A204.1 (cell line): Measurements from ENCODE around the gene CISD1.
"Not testable (repeated sequence)": the region's sequence is repeated elsewhere in the genome, so short reads cannot be mapped to it uniquely, and the experiment has no call there.

Experiments
- FAIRE-seq: peaks from 2 replicates; lab custom pipeline; 2012; peaks lifted over from hg19 to GRCh38; lab: Jason Lieb, UNC

The CISD1 gene

DNA sequence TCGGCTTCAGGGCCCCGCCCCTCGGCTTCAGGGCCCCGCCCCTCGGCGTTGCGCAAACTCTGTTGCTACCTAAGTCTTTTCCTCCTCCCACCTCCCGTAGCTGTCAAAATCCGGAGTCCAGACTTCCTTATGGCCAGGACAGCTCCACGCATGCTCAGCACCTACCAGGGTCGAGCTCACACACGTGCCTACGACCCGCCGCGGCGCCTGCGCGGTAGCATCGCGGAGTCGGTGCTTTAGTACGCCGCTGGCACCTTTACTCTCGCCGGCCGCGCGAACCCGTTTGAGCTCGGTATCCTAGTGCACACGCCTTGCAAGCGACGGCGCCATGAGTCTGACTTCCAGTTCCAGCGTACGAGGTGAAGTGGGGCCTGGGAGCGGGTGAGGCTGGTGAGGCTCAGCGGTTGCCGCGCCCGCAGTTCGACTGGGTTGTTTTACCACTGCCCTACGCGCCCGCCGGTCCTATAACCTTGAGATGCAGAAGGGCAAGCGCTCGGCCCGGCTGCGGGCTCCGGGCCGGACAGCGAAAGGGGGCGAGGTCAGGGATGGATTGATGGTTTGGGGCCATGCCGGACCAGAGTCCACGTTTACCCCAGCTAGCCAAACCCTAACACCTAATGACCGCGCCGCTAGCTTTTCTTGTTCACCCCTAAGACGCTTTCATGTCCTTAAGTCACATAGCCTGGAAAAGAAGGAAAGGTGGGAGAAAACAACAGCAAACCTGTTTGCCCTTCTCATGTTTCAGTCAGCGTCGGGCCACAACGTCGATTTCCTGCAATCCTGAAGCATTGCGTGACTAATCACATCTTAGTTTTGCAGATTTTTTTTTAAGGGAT, at the start of gene CISD1:
Gene CISD1 (plus strand): TSS at position 217 of the 836 bp plus-strand sequence. CDS start 112 bp downstream, at position 329.
- peak; percentile 83 for FAIRE-seq

DNA sequence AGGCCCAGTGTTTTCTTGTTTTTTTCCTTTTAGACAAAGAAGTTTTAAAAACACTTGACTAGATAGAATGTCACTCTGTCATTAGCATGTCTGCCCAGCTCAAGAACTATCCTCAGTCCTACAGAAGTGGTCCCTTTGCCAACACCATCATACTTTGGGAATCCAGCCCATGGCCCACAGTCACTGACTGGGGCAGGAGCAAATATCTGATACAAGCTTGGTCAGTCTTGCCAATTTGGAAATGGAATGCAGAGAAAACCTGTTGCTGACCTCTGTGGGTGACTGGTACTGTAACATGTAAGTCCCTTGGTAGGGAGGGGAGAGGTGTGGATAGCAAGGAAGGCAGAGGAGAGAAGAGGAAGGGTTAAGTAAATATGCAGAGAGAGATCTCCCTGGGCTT, 49.1 kb upstream of the CISD1 start:
- FAIRE-seq = no peak

DNA sequence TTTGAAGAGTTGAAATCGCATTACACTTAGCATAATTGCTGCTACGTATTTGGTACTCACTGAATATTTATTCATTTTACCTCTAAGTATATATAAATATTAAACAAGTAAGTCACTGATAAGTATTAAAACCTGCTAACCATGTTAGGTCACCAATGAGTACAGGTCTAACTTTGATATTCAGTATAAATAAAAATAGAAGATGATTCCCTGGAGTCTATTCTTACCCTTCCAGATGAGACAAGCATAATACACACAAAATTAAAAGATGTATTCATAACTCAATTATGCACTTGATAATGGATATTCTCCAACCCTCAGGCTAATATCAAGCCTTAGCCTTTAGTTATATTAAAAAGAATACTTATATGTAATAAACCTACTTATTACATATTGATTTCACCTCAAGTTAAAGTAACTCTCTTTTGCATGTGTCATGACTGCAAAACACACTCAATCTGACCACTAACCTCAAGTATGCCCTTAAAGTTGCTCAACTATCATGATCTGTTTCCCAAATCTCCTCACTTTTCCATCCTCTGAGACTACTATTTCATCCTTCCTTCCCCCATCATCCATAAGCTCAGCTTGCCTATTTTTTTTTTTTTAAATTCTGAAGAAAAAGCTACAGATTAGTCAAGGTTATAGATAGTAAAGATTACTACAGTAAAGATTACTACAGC, 48.1 kb upstream of the CISD1 start:
- FAIRE-seq = no peak

DNA sequence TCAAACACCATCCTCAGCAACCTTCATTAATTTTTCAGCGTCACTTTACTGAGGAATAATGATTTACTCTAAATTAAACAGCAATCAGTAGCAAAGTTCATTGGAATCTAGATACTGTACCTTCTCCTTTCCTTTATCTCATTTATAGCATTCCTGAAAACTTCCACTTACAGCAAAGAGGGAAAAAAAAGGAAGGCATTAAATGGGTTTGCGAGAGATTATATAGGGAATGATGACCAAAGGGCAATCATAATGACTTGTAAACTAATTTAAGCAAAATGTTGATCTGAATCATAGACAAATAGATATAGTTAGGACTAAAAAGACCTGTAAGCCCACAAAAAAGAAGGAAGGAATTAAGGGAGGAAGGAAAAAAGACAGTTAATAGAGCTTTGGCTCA, 43.3 kb upstream of the CISD1 start:
- no peak for FAIRE-seq

DNA sequence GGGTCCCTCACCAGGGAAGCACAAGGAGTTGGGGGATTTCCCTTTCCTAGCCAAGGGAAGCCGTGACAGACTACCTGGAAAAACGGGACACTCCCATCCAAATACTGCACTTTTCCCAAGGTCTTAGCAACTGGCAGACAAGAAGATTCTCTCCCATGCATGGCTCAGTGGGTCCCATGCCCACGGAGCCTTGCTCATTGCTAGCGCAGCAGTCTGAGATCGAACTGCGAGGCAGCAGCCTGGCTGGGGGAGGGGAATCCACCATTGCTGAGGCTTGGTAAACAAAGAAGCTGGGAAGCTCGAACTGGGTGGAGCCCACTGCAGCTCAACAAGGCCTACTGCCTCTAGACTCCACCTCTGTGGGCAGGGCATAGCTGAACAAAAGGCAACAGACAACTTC, 39.1 kb upstream of the CISD1 start:
- not testable (repeated sequence) for FAIRE-seq

DNA sequence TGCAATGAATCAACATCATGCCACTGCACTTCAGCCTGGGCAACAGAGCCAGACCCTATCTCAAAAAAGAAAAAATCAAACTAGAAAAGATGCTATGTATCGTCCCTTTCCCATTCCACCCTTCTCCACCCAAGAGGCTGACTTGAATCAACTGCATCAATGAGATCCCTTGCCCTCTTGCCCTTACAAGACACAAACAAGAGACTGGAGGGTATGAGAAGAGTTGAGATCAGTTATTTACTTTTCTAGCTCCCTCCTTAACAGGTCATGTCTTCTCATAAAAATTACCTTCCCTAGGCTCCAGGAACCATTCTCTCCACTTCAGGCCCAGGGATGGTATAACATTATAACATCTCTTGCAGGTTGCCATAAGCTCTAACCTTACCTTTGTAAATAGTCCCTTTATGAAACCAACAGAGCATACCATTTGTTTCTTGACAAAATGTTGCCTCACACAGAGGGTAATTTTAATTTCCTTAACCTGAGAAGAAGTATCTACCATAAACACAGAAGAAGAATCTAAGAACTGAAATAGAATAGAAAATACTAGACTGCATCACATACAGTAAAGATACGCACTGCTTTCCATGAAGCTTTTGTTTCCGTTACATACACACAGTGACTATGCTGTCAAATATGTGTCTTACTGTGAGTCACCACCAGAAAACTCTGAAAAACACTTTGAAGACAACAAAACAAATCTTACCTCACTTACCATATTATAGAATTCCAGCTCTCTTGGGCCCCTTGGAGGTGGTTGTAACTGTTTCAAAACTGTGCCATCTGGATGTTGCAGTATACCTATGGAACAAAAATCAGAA, 31.7 kb upstream of the CISD1 start:
- no peak for FAIRE-seq

DNA sequence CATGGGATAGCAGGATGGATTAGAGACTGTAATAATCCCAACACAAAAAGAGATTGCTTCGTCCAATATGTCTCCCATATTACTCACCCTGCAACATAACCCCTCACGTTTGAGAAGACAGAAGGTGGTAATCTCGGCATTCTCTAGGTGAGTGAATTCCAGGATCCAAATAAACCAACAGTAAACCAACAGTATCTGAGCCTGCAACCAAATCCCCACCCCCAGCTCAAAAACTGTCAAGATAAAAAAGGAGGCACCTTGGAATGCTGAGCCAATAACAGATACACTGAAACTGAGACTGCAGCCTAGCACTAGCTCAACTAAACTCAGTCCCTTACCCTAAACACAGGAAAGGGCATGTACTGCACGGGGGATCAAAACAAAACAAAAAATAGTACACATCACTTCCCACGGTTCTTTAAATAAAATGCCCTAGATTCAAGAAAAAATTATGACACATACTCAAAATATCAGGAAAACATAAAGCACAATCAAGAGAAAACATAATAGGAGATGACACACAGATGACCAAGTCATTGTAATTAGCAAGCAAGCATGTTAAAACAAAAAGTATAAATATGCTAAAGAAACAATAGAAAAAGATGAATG, 29.3 kb upstream of the CISD1 start:
- FAIRE-seq = no peak

DNA sequence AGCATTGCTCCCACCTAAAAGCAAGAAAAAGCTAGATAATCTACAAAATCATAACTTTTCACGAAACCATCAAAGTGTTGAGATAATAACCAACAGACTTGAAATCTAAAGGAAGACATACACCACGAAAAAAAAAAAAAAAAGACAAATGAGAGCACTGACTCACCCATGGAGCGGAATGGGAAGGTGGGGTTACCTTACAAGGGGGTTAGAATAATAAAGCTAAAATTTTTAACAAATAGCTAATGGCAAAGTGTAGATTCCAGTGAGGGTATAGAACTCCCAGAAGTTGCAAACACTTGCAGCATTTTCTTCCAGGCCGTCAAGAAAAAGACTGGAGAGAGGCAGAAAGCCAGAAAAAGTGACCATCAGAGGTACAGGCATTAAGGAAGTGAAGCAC, 28.4 kb upstream of the CISD1 start:
- FAIRE-seq = no peak

DNA sequence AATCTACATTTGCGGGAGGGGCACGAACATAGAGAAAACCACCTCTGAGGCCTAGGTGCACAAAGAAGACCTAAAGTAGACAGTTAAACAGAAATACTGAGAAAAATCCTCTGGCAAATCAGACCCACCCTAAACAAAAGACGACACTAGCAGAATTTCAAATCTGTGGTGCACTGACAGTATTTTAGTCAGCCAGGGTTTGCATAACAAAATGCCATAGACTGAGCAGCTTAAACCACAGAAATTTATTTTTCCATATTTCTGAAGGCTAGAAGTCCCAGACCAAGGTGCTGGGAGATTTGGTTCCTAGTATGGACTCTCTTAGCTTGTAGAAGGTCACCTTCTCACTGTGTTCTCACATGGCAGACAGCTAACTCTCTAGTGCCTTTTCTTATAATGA, 27.6 kb upstream of the CISD1 start:
- FAIRE-seq = no peak

DNA sequence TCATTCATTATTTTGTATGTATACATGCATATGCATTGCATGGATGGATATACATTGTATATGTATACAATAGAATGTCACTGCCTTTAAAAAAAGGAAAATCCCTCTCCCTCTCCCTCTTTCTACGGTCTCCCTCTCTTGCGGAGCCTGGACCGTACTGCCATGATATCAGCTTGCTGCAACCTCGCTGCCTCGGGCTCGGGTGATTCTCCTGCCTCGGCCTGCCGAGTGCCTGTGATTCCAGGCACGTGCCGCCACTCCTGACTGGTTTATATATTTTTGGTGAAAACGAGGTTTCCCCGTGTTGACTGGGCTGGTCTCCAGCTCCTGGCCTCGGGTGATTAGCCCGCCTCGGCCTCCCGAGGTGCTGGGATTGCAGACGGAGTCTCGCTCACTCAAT, 25.7 kb upstream of the CISD1 start:
- FAIRE-seq = no peak

DNA sequence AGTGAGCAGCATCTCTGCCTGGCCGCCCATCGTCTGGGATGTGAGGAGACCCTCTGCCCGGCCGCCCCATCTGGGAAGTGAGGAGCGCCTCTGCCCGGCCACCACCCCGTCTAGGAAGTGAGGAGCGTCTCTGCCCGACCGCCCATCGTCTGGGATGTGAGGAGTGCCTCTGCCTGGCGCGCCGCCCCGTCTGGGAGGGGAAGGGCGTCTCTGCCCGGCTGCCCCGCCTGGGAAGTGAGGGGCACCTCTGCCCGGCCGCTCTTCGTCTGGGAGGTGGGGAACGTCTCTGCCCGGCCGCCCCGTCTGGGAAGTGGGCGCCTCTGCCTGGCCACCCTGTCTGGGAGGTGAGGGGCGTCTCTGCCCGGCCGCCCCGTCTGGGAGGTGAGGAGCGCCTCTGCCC, 25.2 kb upstream of the CISD1 start:
- FAIRE-seq = not testable (repeated sequence)

DNA sequence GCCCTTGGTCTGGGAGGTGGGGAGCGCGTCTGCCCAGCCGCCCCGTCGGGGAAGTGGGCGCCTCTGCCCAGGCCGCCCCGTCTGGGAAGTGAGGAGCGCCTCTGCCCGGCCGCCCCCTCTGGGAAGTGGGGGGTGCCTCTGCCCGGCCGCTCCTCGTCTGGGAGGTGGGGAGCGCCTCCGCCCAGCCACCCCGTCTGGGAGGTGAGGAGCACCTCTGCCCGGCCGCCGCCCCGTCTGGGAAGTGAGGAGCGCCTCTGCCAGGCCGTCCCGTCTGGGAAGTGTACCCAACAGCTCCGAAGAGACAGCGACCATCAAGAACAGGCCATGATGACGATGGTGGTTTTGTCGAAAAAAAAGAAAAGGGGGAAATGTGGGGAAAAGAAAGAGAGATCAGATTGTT, 24.7 kb upstream of the CISD1 start:
- not testable (repeated sequence) for FAIRE-seq

DNA sequence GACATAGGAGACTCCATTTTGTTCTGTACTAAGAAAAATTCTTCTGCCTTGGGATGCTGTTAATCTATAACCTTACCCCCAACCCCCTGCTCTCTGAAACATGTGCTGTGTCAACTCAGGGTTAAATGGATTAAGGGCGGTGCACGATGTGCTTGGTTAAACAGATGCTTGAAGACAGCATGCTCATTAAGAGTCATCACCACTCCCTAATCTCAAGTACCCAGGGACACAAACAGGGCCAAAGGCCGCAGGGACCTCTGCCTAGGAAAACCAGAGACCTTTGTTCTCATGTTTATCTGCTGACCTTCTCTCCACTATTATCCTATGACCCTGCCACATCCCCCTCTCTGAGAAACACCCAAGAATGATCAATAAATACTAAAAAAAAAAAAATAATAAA, 24.3 kb upstream of the CISD1 start:
- not testable (repeated sequence) for FAIRE-seq

DNA sequence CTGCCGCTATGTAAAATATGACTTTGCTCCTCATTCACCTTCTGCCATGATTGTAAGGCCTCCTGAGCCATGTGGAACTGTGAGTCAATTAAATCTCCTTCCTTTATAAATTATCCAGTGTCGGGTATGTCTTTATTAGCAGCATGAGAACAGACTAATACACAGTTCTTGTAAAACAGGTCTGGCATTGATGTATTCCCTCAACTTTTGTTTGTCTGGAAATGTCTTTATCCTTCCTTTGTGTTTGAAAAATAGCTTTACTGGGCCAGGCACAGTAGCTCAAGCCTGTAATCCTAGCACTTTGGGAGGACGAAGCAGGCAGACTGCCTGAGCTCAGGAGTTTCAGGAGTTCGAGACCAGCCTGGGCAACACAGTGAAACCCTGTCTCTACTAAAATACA, 15.8 kb upstream of the CISD1 start:
- FAIRE-seq = no peak

DNA sequence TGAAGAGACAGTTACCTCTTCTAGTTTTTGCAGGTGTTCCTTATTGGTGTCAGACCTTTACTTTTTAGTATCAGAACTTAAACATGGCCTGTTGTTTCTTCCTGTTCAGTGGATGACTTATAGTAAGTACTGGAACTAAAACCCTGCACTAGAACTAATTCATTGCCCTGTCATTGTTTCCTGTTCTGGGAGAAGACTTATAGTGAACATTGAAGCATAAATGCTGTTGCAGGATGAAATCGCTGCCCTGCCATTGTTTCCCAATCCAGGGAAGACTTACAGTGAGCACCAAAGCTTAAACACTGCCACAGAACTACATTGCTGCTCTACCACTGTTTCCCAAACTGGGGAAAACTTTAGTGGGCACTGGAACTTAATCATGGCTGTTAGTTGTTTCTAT, 14.3 kb upstream of the CISD1 start:
- FAIRE-seq = no peak

DNA sequence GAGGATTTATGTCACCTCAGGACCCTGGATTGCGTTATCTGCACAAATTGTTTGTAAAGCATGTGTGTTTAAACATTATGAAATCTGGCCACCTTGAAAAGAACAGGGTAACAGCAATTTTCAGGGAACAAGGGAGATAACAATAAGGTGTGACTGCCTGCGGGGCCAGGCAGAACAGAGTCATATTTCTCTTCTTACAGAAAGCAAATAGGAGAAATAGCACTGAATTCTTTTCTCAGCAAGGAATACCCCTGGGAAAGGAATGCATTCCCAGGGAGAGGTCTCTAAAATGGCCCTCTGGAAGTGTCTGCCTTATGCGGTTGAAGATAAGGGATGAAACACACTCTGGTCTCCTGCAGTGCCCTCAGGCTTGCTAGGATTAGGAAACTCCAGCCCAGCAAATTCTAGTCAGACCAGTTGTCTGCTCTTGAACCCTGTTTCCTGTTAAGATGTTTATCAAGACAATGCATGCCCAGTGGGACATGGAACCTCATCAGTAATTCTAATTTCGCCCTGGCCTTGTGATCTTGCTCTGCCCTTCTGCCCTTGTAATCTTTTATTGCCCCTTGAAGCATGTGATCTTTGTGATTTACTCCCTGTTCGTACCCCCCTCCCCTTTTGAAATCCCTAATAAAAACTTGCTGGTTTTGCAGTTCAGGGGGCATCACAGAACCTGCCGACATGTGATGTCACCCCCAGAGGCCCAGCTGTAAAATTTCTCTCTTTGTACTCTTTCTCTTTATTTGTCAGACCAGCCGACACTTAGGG, 12.8 kb upstream of the CISD1 start:
- FAIRE-seq = not testable (repeated sequence)

DNA sequence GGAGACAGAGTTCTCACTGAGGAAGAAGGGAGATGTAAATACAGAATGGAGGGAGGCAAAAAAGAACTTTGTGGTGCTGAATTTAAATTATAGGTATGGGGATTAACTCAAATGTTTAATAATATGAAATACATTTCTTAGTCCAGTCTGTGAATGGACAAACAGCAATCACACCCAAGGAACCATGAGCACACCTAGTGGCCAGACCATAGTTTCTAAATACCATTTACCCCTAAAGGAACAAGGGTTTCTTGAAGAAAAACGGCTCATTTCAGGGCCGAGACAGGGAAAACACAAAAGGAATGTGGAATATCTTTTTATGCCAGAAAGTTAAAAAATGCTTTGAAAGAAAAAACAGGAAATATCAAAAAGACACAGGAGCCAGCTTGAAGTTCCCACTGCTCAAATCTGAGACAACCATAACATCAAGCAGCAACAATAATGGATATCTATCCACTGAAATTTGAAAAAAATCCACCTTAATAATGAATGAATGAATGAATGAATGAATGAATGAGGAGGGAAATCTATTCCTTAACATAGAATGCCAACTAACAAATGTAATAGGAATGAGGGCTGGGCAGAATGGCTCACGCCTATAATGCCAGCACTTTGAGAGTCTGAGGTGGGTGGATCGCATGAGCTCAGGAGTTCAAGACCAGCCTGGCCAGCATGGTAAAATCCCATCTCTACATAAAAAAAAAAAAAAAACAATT, 9.8 kb upstream of the CISD1 start:
- FAIRE-seq = no peak

DNA sequence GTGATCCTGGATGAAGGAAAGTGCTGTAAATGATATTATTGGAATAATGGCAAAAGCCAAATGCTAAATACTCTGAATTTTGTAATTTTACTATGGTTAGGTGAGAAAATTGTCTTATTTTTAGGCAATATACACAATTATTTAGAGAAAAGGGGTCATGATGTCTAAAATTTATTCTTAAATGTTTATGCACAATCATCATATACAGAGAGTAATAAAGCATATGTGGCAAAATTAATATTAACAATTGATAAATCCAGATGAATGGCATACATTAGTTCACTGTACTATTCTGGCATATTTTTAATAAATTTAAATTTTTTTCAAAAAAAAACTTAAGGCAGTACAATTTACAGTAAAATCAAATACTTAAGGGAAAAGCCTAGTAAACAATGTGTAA, 8.6 kb upstream of the CISD1 start:
- FAIRE-seq = no peak

DNA sequence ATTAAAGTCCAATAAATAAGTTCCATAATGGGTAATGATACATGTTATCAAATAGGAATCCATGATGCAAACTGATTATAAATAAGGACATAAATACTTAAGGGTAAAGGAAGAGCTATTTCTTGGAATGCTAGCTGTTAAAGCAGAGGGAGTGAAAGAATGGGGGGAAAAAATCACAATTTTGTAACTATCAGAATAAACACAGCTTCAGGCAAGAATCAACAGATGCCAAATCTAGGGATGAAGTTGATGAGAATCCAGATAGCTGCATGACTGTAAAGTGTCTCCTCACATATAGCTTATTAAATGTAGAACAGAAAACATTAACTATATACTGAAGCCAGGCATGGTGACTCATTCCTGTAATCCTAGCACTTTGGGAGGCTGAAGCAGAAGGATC, 6.2 kb upstream of the CISD1 start:
- no peak for FAIRE-seq

DNA sequence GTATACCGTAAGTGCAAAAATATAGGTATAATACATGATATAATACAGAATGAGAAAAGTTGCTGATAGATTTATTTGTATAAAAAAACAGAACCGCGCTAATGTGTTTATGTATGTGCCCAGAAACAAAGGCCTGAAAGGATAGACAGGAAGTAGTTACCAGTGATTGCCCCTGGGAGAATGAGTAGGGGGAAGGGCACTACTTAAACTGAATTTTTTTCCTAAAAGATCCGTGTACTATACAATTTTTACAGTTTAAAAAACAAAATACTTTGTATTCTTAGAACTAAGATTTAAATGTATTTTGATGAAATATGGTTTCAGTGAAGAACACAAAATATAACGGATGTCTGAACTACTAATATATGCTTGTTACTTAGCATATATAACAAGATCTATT, 4.2 kb upstream of the CISD1 start:
- FAIRE-seq = no peak

DNA sequence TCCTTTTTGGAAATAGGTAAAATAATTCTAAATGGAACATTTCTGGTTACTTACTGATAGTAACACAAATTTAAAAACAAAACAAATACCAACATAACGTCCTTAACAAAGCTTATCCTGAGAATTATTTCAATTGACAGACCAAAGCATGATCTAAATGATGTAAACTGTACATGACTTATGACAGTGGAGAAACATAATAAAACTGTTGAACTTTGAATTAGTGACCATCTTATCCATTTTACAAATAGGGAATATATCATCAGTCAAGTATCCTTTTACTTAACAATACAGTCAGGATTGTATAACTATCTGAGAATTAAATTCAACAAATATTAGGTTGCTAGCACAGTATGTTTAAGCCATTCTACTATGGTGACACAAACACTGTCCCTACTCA, 3.7 kb upstream of the CISD1 start:
- no peak for FAIRE-seq
